GM21576 (cell line): ENCODE results near the gene GALNS.
A peak's percentile ranks its signal among the peaks of the same experiment; 100 is the strongest.

Experiments
- ATAC-seq: cut with Tn5 transposase; IDR thresholded peaks from one replicate; pipeline ENCODE4 v1.9.1; 2021; ENCODE audit warnings: mild to moderate bottlenecking, moderate library complexity; ENCODE audit not compliant: unreplicated experiment

GALNS gene

DNA sequence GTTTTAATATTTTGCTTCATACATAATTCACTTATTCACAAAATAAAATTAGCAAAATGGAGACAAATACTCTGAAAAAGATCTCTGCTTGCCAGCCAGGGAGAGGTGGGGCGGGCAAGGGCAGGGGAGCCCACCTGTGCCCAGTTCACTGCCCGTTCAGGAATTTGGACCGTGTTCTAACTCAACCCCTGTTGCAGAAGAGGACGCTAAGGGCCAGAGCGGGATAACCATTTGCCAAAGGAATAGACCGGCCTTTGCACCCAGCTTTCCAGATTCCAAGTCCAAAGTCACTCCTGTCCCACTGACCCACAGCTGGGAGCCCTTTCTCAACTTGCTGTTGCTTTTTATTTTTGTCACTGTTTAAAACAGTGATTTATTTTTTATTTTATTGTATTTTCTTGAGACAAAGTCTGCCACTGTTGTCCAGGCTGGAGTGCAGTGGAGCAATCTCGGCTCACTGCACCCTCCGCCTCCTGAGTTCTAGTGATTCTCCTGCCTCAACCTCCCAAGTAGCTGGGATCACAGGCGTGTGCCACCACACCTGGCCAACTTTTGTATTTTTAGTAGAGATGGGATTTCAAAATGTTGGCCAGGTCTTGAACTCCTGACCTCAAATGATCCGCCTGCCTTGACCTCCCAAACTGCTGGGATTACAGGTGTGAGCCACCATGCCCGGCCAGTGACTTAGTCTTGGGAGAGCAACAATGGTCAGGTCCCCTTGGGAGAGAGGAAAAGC lies 69.0 kb downstream of the GALNS start:
- ATAC-seq = no peak

DNA sequence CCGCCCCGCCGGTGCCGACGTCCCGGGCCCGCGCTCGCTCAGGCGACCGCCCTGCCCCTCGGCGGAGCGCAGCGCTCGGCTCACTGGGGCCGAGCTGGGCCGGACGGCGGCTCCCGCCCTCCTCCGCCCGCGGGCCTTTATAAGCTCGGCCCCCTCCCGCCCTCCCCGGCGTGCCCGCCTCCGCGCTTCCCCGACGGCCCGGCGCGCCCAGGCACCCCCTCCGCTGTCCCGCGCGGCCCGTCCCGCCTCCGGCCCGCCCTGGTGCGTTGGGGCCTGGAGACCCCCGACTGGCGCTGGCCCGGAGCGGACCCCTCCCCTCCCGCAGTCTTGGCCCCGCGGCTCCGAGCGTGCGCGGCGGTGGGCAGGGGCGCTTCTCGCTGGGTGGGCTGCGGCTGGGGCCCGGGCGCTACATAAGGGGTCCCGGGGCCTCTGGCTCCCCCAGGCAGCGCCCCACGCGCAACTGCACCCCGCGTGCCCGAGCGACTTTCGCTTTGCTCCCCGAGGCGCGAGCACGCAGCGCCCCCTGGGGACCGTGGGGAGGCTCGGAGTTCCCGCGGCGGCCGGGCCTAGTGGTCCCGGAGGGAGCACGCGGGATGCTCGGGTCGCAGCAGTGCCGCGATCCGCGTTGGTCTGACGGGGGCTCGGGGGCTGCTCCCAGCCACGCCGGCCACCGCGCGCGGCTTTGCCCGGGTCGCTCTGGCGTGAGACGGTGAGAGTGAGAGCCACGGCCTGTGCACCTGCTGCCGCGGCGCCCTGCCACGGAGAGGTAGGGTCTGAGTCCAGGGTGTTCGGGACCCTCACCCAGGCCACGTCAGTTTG lies 71.4 kb downstream of the GALNS start, which contains the start of gene PIEZO1:
Gene PIEZO1, minus strand, starts transcription at position 115 of the 819 bp plus-strand sequence. CDS start 256 bp downstream, outside the sequence.
- ATAC-seq = peak; percentile 34

DNA sequence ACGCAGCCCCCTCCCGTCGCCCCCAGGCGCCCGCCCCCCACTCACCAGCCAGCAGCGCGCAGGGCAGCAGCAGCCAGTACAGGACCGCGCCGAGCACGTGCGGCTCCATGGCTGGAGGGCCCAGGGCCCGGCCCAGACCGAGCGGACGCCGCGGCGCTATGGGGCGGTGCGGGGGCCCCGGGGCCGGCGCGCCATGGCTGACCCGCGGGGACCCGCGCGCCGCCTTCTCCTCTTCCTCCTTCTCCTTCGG lies 72.0 kb downstream of the GALNS start:
- ATAC-seq = no peak

DNA sequence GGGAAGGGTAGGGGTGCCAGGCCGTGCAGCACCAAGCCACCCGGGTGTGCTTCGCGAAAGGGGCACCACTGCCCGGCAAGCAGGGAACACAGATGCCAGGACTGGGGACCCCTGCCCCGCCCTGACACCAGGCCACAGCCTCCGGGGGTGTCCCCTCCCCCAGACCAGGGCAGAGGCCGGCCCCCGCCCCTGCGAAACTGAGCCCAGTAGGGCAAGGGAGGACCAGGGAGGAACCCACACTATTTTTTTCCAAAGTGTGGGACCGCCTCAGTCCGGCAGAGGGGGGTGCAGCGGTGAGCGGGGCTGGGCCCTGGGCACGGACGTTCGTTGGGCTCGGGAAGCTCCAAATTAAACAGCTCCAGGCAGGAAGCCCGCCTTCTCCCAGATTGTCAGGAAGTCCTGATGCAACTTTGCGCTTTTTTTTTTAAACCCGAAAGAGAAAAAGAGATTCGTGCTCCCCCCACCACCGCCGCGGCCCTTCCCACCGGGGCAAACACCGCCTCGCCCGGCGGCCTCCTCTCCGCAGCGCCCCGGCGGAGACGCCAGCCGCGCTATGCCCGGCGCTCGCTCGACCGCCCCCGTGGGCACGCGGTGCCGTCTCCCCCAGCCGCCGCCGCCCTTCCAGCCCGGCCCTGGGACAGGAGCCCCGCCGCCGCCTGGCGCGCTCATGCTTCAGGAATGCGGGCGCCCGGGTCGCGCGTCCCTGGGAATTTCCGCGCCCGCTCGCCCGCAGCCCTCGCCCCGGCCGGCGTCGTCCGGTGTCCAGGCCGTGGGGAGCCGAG lies 72.5 kb downstream of the GALNS start:
- ATAC-seq = no peak

DNA sequence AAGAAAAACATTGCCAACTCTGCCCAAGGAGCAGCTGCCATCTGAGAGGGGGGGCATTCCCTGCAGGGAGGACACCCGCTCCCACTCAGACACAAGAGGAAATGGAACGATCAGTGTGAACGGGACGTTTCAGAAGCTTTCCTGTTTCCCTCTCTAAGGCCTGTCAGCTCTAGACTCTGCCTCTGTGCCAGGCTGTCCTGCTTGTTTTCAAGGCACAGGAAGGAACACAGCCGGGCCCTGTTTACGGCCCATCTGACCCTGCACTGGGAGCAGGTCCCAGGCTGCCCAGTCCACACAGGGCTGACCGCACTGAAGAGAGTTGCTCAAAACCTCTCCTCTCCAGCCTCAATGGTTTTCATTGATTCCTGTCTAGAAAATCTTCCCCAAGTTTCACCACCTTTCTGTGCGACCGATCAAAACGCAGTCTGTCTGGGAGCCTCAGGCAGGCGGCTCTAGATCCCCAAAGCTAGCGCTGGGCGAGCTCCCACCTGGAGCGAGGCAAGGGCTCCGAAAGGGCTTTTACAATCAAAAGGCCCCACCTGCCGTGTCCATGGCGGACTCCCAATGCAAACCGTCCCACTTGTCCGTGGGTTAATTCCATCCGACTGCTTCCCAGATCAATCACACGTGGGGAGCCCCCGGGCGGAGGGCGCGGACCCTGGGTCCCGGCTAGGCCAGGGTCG lies 73.2 kb downstream of the GALNS start:
- no peak for ATAC-seq

DNA sequence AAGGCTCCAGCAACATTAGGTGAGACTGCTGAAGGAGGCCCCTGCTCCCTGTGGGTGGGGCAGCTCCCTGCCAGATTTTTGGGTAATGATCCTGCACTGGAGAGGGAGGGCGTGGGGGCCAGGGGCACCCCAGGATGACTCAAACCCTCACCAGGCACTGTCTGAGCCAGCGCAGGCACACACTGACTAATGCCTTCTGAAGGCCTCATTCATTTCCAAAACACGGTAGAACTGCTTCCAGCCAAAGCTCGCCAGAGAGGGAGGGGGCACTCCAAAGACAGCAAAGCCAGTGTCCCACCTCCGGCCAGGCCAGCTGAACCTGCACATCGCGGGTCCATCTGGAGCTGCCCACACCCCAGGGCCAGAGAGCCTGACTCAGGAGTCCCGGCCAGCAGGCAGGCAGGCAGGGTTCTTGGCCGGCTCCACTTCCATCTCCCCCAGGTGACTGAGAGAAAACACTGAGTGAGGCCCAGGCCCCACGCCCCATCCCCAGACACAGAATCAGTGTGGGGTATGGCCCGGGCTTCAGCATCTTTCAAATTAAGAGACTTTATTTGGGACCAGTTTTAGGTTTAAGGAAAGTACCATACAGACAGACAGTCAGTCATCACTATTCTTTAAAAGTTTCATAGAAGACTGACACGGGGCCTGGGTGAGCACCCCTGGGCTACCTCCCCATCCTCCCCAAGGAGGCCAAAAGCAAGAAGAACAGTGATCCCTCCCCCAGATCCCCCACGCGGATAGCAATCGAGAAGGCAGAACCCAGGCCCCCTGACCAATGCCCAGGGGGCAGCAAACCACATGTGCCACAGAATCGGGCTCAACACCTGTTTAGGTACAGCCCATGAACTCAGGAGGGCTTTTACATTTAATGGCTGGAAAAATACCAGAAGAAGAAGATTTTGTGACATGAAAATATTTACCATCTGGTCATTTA lies 74.0 kb downstream of the GALNS start:
- no peak for ATAC-seq

DNA sequence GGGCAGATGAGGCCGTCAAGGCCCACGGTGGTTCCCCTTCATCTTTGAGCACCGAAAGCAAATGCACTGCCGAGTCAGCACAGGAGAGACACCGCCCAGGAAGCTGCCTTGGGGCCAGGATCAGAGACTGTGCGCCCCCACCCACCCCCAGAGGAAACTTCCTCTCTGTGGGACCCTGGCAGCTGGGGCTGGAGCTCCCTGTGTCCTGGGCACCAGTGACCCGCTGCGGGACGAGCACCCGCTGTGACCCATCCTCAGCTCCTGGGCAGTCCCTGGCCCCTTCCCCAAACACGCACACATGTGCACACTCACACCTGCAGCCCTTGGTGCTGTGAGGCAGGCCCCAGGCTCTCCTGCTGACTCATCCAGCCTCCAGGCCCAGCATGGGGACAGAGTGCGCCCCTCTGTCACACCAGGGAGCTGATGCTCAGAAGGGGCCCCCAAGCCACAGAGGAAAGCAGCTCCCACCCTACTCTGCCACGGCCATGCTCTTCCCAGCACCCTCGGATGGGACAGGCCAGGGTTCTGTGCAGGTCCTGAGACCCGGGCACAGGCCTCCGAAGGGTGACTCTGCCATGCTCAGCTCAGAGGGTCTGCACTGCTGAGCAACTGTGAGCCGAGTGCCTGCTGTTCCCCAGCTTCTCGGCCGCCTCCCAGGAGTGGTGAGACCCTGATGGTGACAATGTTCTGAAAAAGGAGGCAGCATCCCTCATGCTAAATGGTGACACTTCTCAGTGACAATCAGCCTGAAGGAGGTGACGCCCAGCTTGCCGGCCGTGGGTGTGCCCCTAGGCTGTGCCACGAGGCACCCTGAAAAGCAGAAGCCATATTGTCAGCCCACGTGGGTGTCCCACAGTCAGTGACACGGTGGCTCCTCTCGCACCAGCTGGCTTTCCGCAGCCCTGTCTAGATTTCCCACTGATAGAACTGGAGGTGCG lies 75.3 kb downstream of the GALNS start:
- ATAC-seq = peak; percentile 27

DNA sequence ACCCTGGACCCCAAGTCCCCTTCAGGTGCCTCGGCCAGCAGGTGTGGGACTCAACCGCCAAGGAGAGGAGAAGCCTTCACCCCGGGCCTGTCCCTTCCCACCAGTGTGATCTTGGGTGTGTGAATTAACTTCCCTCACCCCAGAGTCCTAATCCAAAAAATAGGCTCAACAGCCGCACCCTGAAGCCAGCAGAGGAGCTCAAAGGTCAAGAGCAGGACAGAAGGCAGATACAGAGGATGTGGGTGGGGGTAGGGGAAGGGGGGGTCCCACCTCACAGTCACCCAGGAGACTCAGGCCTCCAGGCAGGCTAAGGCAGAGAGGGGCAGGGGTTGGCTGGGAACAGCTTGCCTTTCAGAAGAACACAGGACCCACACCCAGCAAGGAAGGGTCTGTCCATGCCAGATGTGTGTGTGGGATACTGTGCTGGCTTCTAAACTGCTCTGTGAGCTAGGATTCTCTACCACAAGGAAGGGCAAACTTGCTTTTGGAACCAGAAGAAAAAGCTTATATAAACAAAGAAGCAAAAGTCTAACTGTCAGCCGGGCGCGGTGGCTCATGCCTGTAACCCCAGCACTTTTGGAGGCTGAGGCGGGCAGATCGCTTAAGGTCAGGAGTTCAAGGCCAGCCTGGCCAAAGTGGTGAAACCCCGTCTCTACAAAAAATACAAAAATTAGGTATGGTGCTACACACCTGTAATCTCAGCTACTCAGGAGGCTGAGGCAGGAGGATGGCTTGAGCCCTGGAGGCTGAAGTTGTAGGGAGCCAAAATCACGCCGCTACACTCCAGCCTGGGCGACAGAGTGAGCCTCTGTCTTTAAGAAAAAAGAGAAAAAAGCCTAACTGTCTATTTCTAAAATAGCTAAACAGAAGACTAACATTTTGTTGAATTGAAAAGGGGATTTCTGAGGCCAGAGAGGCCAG lies 76.3 kb downstream of the GALNS start:
- no peak for ATAC-seq

DNA sequence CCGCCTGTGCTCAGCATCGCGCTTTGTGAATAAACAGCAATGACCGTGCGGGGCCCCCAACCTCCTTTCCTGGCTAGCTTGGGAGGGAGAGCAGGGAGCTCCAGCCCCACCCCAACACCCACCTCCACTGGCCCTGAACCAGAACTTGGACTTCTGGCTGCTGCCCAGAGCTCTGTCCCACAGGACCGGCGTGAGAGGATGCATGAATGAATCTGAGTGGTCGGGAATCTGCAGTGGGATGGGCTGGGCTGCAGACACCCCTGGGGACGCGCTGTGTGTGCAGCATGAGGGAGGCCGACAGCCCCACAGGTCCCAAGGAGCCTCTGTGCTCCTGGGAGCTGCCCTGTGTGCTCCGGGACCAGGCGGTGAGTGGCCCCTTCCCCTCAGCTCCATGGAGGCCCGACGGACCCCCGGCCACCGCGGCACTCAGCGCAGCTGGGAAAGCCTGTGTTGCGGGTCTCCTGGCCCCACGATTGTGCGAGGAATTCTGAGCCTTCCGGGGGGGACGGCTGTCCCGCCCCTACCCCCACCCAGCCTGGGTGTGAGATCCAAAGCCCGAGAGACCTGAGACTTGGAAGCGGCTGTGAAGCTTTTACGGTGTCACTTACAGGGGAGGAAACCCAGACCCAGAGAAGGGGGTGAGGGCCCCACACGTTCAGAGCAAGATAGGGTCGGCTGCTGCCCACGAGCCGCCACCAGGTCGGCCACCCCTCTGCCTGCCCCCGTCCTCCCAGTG lies 77.2 kb downstream of the GALNS start:
- ATAC-seq = no peak

DNA sequence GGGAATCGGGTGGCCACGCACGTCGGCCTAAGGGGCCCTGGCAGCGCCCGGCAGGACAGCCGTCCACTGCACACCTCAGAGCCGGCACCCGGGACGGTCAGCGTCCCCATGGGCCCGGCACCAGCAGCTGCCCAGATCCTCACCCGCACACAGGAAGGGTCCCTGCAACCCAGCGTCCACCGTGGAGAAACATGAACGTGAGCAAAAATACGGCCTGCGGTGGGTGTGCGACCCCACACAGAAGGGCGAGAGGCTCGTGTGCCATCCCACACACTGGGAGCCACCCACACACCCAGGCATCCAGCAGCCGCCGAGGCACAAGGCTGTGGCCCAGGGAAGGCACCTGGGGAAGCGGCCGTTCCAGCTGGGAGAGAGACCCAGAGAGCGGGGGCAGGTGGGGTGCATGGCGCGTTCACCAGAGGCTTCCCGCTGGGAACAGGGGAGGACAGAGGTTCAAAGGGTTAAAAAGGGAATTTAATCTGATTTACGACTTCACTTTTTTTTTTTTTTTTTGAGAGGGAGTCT lies 78.1 kb downstream of the GALNS start:
- ATAC-seq = no peak

DNA sequence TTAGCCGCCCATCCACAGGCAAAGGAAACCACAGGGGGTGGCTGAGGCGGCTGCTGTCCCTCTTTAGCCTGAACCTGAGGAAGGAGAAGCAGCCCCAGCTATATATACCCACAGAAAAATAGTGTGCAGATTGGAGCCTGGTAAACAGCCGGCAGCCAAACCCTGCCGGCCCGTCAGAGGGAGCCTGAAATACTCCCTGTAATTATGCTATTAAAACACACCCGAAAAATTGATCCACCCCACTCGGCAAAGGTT lies 78.5 kb downstream of the GALNS start:
- ATAC-seq = no peak

DNA sequence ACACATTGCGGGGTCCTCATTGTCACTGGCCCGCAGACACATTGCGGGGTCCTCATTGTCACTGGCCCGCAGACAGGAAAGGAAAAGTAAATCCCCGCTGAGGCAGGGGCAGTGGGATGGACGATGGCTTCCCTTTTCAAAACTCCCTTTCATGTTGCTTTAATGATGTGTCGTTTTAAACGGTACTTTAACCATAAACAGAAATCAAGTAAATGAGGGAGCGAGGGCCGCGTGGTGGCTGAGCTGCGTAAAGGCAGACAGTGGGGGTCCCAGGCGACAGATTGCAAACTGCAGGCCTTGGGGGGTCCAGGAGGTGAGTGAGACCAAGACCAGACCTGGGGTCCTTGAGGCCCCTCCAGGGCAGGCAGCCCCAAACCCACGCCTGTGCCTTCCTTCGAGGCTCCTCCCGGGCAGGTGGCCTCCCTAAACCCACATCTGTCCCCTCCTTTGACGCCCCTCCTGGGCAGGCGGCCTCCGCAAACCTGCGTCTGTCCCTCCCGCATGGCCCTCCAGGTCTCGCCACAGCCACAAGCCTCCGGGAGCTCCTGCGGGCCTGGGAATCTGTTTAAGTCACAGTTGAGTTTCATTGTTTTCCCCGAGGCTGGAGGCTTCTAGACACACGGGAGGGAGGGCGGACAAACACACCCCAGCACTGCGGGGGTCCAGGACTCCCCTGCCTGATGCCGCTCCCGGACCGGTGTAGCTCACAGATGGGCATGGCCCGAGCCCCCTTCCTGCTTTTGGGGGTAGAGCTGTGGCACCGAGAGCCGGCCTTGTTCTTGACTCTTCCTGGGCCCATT lies 79.1 kb downstream of the GALNS start:
- no peak for ATAC-seq

DNA sequence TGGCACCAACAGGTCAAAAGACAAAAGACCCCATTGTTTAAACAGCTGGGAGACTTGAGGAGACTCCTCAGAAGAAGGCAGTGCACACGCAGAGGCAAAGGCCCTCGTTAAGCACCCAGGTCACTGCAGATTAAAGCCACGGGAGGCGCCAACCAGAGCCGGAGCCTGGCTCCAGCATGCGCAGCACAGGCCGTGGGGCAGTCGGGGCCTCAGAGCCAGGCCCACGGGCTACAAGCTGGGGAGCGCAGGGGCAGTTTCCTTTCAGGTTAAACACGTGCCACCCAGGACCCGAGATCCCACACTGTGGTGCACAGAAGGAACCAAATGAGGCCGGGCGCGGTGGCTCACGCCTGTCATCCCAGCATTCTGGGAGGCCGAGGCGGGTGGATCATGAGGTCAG lies 80.9 kb downstream of the GALNS start:
- no peak for ATAC-seq

DNA sequence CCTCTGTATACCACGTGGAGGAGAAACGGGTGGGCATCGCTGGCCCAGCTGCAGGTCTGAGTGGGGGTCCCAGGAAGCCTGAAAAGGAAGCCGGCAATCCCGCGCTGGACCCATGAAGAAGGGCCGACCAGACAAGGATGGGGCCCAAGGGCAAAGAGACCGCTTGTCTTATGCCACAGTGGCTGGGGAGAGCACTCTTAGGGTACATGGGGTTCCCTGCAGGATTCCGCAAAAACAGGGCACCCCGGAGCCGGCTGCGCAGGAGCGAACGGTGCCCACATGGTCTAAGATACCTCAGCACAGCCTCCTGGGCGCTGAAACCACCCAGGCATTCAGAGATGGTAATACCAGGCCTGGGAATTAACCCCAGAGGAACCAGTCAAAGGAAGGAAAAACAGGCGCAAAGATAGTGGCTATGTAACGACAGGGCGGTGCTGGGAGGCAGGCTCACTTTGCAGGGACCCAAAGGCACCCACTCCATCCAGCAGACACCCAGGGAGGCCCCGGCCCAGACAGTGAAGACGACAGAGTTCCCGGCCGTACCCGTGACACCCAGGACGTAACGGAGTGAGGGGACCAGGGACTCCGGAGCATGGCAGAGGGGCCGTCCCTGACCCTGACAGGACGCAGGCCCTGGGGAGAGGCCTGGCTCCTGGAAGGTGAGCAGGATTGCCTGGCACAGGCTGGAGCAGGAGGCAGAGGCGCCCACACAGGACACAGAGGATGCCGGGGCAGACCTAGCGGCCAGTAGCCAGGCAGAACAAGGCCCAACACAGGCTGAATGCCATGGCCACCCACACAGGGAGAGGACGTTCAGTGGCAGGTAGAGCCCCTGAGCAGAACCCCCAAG lies 82.0 kb downstream of the GALNS start:
- ATAC-seq = no peak

DNA sequence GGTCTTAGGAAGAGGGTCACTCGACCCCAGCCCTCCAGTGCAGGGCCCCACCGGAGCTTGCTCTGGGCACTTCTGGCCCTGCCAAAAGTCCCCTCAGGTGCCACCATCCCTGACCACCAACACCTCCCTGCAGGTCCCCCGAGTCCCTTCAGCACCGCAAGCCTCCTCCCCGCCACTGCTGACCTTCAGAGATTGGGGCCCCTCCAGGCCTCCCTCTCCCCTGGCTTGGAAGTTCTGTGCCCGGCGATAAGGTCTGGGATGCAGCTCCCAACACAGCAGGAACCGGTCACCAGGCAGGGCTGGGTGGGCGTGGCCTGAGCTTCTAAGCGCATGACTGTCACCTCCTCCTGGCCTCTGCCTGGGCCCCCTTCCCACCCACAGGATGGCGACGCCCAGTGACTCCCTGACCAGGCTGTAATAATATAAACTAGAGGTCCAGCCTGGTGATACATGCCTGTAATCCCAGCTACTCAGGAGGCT lies 82.9 kb downstream of the GALNS start:
- ATAC-seq = no peak
